HG03095 (cell line): ENCODE results near the gene RASGRP4.
"Not testable (repeated sequence)": the region's sequence is repeated elsewhere in the genome, so short reads cannot be mapped to it uniquely, and the experiment has no call there.

Experiments used
- ATAC-seq: cut with Tn5 transposase; IDR thresholded peaks from one replicate; pipeline ENCODE4 v1.9.1; 2021; ENCODE audit warnings: moderate library complexity; ENCODE audit not compliant: unreplicated experiment

Gene RASGRP4

DNA sequence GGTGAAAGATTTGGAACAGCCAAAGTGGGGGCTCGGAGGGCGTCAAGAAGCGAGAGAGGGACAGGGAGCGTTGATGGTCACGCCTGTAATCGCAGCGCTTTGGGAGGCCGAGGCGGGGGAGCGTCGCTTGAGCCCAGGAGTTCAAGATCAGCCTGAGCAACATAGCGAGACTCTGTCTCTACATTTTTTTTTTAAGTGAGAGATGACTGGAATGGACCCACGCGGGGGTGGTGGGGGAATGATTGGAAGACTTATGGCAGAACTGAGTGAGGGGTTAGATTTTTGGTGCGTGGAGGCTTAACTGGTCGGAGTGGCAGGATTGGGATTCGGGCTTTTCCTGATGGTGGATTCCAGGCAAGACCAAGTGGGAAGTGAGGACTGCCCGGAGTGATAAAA, 50.9 kb downstream of the RASGRP4 start:
- ATAC-seq, result no peak

DNA sequence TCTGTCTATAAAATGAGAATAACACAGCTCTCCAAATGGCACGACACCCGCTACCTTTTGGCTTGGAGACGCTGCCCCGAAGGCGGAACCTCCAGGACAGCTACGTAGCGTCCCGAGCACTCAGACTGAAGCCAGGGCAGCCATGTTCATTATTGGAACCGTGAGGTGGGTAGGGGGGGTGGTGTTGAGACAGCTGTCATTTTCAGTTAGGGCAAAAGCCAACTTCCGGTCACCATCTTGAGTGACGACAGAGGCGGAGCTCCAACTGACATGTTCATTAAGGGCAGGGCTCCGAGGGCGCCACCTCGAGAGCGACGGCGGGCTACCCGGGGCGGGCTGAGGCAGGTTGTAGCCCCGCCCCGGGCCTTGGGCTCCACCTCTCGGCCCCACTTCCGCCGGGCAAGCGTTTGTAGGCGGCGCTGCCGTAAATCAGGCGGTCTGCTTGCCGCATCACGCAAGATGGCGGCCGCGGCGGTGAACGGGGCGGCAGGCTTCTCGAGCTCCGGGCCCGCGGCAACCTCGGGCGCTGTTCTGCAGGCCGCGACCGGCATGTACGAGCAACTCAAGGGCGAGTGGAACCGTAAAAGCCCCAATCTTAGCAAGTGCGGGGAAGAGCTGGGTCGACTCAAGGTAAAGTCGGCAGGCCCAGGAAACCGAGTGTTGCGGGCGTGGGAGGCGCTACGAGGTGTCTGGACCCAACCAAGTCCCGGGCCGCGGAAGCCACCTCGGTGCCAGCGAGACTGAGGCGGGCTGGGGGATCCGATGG, 51.5 kb downstream of the RASGRP4 start, which contains the start of gene PSMD8:
PSMD8 (plus strand) TSS at position 240 of the 766 bp plus-strand sequence; CDS start at position 271, 31 bp downstream.
- peak; percentile 92 for ATAC-seq

DNA sequence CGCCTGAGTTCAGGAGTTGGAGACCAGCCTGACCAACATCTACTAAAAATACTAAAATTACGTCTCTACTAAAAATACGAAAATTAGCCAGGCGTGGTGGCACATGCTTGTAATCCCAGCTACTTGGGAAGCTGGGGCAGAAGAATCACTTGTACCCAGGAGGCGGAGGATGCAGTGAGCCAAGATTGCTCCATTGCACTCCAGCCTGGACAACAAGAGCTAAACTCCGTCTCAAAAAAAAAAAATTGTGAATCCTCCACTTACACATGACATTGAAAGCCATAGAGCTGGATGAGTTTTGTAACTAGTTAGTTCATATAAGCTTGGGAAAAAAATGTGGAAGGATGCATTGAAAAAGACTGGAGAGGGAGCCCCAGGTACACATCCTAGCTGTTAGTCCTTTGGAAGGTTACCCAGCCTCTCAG, 52.1 kb downstream of the RASGRP4 start:
- no peak for ATAC-seq

DNA sequence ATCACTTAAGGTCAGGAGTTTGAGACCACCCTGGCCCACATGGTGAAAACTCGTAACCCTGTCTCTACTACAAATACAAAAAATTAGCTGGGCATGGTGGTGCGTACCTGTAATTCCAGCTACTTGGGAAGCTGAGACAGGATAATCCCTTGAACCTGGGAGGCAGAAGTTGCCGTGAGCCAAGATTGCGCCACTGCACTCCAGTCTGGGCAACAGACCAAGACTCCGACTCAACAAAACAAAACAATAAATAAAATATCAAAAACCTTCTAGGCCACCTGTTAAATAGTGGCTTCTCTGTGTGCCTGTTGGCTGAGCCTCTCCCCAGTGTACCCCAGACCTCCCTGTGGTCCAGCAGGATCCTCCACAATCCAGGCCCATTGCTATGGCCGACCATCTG, 54.9 kb downstream of the RASGRP4 start:
- no peak for ATAC-seq

DNA sequence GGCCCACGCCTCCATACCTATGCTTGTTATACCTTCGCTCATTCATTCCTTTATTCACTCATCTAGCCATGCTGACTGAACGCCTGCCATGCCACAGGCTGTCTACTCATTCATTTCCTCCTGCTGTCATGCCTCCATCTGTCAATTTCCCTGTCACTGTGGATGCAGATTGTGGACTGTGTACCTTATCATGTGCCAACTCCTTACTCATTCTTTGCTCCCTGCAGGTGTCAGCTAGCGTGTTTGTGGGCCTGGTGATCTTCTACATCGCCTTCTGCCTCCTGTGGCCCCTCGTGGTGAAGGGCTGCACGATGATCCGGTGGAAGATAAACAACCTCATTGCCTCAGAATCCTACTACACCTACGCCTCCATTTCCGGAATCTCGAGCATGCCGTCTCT, 55.7 kb downstream of the RASGRP4 start:
- ATAC-seq, result no peak

DNA sequence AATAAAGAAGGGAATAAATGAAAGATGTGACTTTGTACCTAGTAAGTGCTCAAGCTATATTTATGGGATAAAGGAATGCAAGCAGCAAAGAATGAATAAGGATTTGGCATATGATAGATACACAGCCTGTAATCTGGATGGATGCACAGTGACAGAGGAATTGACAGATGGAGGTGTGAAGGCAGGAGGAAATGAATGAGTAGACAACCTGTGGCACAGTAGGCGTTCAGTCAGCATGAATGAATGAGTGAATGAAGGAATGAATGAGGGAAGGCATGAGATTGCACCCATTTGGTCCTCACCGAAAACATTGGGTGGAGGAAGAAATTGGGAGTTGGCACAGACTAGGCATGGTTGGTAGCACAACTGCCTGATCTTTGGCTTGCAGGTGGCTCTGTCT, 56.4 kb downstream of the RASGRP4 start:
- ATAC-seq, result no peak

DNA sequence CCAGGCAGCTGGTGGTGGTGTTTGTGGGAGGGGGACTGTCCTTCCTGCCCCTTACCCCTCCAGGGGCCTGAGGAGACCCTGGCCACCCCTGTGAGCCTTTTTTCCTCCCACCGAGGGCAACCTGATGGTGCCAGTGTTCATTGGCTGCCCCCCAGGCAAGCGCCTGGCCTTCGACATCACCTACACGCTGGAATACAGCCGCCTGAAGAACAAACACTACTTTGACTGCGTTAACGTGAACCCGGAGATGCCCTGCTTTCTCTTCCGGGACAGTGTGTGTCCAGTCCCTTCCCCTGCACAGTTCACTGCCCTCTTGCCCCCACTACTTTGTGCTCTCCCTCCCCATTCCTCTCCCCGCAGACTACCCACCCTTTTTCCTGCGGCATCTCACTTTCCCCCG, 59.0 kb downstream of the RASGRP4 start:
- no peak for ATAC-seq

DNA sequence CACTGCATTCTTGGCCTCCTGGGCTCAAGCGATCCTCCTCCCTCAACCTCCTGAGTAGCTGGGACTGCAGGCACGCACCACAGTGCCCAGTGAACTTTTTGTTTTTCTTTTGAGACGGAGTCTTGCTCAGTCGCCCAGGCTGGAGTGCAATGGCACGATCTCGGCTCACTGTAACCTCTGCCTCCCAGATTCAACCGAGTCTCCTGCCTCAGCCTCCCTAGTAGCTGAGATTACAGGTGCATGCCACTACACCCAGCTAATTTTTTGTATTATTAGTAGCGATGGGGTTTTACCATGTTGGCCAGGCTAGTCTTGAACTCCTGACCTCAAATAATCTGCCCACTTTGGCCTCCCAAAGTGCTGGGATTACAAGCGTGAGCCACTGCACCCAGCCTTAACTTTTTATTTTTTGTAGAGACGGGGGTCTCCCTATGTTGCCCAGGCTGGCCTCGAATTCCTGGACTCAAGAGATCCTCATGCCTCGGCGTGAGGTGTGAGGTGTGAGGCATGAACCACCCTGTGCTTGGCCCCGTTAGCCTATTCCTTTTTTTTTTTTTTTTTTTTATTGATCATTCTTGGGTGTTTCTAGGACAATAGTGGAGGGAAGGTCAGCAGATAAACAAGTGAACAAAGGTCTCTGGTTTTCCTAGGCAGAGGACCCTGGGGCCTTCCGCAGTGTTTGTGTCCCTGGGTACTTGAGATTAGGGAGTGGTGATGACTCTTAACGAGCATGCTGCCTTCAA, 62.9 kb downstream of the RASGRP4 start:
- ATAC-seq, result not testable (repeated sequence)

DNA sequence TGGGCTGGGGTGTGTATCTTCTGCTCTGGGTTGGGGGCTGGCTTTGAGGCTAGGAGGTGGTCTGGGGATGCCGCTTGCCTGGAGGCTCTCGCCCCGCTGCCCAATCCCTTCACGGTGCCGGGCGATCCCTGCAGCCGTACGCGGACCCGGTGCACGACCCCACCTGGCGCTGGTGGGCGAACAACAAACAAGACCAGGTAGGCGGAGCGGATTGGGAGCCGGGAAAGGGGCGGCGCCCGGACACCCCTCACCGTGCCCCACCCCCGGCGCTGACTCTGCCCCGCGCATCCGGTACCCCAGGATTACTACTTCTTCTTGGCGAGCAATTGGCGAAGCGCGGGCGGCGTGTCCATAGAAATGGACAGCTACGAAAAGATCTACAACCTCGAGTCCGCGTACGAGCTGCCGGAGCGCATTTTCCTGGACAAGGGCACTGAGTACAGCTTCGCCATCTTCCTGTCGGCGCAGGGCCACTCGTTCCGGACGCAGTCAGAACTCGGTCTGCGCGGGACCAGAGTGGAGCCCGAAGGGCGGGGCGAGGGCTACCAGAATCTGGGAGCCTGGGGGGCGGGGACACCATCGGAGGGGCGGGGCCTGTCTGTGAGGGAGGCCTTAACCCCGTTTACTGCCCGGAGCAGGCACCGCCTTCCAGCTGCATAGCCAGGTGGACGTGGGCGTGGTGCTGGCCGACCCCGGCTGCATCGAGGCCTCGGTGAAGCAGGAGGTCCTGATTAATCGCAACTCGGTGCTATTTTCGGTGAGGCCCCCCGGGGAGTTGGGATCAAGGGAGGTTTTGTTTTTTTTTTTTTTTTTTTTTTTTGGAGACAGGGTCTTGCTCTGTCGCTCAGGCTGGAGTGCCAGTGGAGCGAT, 63.7 kb downstream of the RASGRP4 start:
- ATAC-seq, result no peak

DNA sequence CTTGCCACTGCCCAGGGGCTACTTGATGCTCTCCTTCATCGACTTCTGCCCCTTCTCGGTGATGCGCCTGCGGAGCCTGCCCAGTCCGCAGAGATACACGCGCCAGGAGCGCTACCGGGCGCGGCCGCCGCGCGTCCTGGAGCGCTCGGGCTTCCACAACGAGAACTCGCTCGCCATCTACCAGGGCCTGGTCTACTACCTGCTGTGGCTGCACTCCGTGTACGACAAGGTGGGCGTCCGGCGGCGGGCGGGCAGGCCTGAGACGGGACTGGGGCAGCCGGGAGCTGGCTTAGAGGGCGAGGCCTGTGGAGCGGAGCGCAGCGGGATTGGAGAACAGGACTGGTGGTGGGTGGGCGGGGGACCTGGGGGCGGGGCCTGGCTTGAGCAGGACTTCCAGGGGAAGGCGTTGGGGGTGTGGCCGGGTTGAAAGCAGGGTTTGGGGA, 64.4 kb downstream of the RASGRP4 start:
- no peak for ATAC-seq

DNA sequence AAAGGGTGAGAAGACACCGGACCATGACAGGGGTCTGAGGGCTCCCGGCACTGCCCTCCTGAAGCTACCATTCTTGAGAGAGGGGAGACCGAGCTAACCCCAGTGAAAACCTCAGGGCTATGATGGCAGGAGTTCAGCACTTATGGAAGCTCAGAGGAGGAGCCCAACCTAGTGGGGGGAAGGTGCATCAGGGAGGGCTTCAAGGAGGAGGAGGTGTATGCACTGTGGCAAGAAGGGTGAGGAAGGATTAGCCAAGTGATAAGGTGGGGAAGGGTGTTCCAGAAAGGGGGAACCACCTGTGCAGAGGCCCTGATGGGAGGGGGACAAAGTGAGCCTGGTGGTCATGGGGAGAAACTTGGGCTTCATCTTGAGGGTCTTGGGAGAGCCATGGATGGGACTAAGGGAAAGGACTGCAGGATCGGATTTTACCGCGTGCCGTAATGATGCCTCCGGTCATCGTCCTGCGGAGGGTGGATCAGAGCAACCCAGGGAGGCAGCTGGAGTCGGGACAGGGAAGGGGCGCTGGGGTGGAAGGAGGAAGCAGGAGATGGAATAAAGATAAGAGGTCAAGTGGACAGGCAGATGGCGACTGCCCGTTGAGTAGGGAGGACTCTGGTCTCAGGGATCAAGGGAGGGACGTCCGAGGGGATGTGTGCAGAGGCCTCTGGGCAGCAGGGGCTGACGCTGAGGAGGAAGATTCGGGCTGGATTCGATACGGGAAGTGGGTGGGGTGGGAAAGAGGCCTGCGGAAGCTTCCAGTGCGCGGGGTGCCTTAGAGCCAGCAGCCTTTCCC, 65.0 kb downstream of the RASGRP4 start:
- no peak for ATAC-seq

DNA sequence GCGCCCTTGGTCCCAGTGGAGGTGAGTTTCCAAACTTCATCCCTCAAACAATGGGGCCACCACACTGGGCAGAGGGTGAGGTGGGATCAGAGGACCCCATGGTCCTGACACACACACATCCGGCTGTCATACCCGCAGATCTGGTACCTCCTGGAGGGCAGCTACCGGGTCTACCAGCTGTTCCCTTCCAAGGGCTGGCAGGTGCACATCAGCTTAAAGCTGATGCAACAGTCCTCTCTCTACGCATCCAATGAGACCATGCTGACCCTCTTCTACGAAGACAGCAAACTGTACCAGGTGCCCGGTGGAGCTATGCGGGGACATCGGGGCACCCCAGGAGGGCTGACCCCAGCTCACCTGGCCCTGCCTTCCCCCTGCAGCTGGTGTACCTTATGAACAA, 65.7 kb downstream of the RASGRP4 start:
- ATAC-seq, result no peak

DNA sequence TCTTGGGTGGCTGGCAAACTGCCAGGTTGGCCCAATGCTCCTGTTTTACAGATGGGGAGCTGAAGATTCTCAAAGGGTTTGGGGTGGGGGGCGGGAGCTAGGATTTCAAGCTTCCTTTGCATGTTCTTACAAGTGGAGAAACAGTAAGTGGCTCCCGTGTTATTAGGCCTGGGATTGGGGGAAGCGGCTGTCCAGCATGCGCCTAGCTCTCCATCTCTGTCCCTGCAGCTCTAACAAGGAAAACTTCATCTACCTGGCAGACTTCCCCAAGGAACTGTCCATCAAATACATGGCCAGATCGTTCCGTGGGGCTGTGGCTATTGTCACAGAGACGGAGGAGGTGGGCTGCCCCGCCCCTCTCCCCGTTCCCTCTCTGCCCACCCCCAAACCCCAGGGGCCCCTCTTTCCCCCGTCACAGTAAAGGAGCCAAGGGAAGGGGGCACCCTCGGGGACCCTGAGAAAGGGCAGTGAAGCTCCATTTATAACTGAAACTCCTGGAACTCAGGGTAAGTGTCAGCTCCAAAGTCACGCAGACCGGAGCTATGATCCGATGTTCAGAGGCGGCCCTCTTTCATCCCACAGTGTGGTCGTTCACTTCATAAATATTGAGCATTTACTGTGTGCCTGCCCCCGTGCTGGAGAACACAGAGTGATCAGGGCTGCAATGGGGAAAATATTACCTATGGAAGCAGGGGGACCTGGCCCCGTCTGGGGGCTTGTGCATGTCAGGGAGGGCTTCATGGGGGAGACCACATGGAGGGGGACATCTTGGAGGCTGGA, 66.6 kb downstream of the RASGRP4 start:
- ATAC-seq, result no peak
